CD4-positive, alpha-beta T cell treated with Interleukin-4 for 4 hours (primary cell): ENCODE measurements around the gene CCDC157.

Experiments
- DNase-seq: peaks from one replicate; pipeline ENCODE4 v3.0.0-alpha.2; 2020

CCDC157 gene

GRCh38 chr22:30357650-30358215, 926 bp downstream of the CCDC157 start:
- DNase-seq, result no peak

- DNase-seq, result no peak
These were observed 1.7 kb downstream of the CCDC157 start for GRCh38 chr22:30358541-30358940.

- no peak for DNase-seq
These were observed 5.3 kb downstream of the CCDC157 start for GRCh38 chr22:30361916-30362650.

GRCh38 chr22:30362651-30363281, 6.0 kb downstream of the CCDC157 start:
- no peak for DNase-seq

GRCh38 chr22:30365891-30366290, 9.1 kb downstream of the CCDC157 start:
- no peak for DNase-seq

GRCh38 chr22:30368420-30368819, 11.6 kb downstream of the CCDC157 start:
- no peak for DNase-seq

- DNase-seq, result no peak
These were observed 13.9 kb downstream of the CCDC157 start for GRCh38 chr22:30370641-30371230.

GRCh38 chr22:30371321-30371720, 14.5 kb downstream of the CCDC157 start:
- no peak for DNase-seq

GRCh38 chr22:30371981-30372380, 15.2 kb downstream of the CCDC157 start:
- no peak for DNase-seq

GRCh38 chr22:30372915-30373314, 16.1 kb downstream of the CCDC157 start:
- no peak for DNase-seq

- no peak for DNase-seq
These were observed 16.8 kb downstream of the CCDC157 start for GRCh38 chr22:30373331-30374325.

- no peak for DNase-seq
These were observed 18.6 kb downstream of the CCDC157 start for GRCh38 chr22:30375312-30375849.

- DNase-seq, result no peak
These were observed 23.2 kb downstream of the CCDC157 start for GRCh38 chr22:30380011-30380410.

GRCh38 chr22:30381264-30381663, 24.5 kb downstream of the CCDC157 start:
- DNase-seq, result no peak

GRCh38 chr22:30382340-30382739, 25.5 kb downstream of the CCDC157 start:
- DNase-seq, result no peak

- DNase-seq, result no peak
These were observed 26.3 kb downstream of the CCDC157 start for GRCh38 chr22:30383061-30383460.

GRCh38 chr22:30385942-30386341, 29.1 kb downstream of the CCDC157 start:
- no peak for DNase-seq

- no peak for DNase-seq
These were observed 29.8 kb downstream of the CCDC157 start for GRCh38 chr22:30386608-30386959.

- peak; percentile 56 for DNase-seq
These were observed 30.4 kb downstream of the CCDC157 start, which contains the start of gene RNF215 for GRCh38 chr22:30386960-30387827. RNF215 (minus strand) TSS chr22:30387411; CDS start chr22:30387313, 98 bp downstream.

- DNase-seq, result peak; percentile 76
These were observed 34.3 kb downstream of the CCDC157 start for GRCh38 chr22:30390974-30391691.
